HG02763 (cell line): Measurements from ENCODE around the gene TLR10.
A peak's percentile ranks its signal among the peaks of the same experiment; 100 is the strongest.
"Not testable (repeated sequence)": the region's sequence is repeated elsewhere in the genome, so short reads cannot be mapped to it uniquely, and the experiment has no call there.

Source experiments
- ATAC-seq: cut with Tn5 transposase; IDR thresholded peaks from one replicate; pipeline ENCODE4 v1.9.1; 2021; ENCODE audit warnings: mild to moderate bottlenecking, moderate library complexity; ENCODE audit not compliant: unreplicated experiment

TLR10 gene

DNA sequence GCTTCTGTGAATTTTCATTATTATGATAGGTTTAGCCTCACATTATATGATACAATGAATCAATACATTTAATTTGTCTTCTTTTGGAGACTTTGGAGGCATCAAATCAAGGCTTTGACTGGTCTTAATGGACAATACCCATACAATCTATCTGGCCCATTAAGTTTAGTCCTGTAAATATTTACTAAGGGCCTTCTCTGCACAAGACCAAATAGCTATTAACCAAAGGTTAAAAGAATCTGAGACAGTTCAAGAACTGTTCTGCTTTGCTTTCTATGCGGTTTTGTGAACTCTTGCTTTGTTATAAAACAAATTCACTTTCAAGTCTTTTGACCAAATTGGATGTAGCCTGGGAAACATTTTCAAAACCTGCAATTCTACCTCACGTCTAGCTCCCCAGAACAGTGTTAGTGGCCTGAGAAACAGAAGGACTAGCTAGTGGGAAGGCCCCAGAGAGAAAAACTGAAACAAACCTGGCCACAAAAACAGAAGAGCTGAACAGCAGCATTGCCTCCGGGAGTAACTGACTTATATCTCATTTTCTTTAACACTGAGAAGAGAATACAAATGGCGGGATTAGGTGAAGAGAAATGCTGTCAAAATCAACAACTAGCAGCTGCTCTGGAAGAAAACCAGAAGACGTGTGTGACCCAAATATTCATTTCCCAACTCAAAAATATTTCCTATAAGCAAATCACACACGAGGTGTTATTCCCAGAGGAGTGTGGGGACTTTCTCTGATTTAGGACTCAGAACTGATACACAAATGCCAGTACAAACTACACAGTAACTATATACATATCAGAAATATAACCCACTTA is 21.3 kb upstream of the TLR10 start:
- ATAC-seq: peak; percentile 48

DNA sequence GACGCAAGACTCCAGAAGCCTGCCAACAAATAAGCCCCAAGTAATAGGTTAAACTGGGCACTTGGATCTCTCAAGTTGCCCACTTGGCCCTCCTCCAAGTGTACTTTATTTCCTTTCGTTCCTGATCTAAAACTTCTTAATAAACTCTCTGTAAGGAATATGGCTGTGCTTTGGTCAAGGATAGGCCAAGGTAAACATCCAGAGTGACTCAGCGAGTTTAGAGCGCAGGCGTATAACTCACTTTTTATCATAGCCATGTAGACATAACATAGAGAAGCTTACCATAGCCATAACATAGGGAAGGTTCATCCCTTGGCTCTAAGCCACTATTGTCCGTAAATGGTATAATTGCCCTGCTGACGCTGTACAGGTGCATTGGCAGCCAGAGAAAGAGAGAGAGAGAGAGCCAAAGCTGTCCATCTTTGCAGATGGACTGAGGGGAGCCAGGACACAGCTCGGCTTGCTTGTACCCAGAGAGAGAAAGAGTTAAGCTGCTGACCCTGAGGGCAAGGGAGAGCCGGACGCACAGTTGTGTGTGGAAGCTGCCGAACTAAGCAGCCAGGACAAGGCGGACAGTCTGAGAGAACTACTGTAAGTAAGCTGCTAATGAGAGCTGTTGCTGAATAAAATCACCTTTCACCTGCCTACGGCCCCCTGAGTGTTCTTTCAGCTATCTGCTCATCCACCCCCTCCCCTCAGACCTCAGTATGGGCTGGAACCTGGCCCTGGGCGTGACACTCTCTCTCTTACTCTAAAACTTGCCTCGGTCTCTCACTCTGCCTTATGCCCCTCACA is 20.0 kb upstream of the TLR10 start:
- ATAC-seq: no peak

DNA sequence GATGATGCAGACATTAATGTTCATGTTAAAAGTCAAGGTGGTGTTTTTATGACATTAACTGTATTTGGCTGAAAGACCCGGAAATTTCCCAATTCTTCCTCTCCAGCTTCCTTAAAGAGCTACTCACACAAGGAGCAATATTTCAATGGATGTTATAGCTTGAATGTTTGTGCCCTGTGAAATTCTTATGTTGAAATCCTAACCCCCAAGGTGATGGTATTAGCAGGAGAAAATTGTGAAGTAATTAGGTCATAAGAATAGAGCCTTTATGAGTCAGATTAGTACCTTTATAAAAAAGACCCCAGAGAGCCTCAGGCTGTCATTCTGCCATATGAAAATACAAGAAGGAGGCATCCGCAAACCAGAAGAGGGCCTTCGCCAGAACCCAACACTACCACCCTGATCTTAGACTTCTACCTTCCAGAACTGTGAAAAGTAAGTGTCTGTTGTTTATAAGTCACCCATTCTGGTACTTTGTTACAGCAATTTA is 18.2 kb upstream of the TLR10 start:
- no peak for ATAC-seq

DNA sequence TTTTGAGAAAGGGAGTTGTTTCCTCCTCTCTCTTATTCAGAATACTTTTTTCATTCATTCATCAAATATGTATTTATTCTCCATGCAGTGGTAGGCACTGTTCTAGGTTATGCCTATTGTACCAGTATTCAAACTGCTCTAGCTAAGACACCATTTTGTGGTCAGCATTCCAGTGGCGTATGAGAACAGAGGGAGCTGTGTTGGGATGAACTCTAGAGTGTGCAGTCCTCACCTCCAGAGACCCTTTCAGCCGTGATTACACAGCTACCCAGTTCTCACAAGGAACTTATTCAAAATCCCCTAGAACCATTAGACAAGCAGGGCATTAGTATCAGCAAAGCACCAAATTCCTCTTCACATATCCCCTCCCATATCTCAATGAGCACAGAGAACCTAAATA is 17.6 kb upstream of the TLR10 start:
- no peak for ATAC-seq

DNA sequence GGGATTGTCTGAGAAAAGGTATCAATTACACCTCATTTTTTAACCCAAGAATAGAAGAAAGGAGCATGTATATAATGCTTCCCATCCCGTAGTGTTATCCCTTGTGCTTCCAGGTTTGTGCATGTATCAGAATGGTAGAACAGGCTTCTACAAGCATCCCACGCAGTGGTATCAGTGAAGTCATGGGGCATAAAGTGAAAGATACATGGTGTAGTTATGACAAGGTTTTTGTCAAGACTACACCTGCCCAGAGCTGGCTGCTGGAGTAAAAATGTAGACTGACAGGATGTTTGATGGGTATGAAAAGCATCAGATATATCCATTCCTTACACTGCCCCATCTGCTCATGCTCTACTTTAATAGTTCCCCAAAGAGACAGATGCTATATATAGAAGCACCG is 12.3 kb upstream of the TLR10 start:
- ATAC-seq: no peak

DNA sequence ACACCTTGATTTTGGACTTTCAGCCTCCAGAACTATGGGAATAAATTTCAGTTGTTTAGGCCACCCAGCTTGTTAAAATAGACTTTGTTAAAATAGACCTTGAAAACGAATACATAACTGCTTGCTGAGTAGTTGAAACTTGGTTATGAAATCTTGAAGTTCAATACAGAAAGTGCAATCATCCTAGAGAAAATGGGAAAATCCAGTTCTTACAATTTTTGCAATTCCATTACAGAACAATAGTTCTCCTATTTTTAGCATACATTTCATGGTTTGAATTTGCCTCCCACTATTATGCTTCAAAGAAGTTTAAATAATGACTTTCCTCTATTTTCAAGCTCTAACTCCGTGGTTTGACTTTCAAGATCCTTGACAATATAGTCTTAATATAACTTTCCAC is 11.3 kb upstream of the TLR10 start:
- no peak for ATAC-seq

DNA sequence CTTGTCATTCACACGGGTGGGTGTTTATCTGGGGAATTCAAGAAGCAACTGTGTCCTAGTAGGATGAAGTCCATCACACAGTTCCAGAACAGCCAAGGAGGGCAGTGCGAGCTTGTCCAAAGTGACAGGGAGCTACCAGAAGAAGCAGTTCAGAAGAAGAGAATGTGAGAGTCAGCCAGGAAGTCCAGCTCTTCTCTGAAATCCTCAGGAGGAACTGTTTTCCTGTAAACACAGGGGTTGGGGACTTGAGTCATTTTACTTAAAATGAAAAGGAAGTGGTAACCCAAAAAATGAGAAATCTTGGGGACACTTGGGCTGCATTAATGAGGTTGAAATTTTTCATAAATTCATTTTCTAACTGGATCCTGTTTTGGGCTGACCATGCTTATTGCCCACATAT is 8.2 kb upstream of the TLR10 start:
- ATAC-seq: no peak

DNA sequence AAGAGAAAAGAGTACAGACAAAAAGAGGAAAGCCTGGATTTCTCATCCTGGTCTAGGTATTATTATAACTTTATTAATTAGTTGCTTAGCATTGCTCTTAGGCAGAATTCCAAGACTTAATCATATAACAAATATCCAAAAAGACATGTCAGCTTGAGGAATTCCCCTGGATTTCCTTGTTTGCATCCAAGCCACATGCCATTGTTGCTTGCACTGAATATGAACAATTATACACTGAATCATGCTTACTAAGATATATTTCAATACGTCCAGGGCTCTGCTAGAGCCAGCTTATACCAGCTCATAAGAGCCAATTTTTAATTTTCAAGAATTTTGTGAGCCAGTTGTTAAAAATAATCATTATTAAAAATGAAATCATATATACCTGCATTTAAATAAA is 5.5 kb upstream of the TLR10 start:
- no peak for ATAC-seq

DNA sequence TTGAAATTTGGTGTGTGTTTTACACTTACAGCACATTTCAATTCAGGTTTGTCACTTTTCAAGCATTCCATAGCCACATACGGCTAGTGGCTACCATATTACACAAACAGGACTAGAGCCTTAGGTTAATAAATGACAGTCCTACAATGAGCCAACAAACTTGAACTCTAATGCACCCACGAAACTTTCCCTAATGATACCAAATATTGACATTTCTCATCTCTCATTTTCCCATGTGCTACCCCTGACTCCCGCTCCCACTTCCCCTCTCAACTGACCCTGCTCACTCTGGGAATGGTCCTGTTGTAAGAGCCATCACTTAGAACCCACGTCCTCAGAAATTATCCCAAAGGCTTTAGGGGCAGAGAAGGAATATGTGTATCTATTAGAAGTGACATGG is 4.9 kb upstream of the TLR10 start:
- ATAC-seq: no peak

DNA sequence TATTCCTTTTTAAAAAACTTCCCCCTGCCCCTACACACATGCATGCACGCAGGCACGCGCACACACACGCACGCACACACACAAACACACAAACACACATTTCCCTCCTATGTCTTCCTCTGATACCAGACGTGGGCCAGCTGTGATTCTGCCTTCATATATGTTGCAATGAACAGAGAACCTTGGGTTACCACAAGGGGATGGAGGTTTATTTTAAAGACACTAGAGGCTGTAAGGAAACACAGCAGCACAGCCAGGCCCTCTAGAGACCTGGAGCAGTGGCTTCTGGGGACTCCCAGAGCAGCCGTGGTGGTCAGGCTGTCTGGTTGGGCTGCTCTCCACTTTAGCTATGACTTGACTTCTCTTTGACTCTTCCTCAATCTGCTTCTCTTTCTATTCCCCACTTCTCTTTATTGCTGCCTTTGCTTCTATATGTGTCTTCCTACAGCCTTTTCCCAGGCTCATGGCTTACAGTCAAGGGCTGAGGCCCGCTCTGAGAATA is 3.2 kb upstream of the TLR10 start:
- ATAC-seq: peak; percentile 41

DNA sequence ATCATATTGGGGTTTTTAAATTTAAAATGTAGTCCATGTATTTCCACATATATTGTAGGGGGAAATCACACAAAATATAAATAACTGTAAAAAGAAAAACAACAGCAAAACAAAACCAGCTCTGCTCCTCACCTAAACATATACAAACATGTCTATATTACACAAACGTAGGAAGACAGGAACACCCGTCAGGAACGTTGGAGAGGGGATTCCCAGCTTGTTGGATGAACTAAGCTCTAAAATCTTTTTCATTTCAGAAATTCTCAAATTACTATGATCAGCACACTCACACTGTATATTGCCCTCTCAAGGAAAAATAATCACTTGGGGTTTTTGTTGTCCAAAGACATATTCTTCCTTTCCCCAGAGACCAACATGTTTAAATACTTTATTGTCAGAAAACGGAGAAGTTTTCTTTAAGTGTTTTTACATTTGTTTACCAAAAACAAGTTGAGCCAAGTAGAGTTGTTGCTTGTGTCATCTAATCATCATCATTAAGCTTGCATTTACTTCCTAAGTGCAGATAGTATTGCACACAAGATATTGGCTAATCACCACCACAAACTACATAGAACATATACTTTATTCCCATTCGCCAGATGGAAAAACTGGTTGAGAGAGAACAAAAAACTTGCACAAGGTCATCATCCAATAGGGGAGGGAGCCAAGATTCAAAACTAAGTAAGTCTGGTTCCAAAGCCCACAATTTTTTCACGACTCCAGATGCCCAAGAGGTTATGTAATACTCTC is 2.4 kb upstream of the TLR10 start:
- ATAC-seq: no peak

DNA sequence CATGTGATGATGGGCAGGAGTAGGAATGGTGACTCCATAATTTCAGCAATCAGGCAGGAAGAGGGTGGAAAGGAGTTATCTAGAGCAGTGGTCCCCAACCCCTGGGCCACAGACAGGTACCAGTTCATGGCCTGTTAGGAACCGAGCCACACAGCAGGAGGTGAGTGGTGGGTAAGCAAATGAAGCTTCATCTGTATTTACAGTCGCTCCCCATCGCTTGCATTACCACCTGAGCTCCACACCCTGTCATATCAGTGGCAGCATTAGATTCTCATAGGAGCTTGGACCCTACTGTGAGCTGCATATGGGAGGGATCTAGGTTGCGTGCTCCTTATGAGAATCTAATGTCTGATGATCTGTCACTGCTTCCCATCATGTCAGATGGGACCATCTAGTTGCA is 1.4 kb upstream of the TLR10 start:
- no peak for ATAC-seq

DNA sequence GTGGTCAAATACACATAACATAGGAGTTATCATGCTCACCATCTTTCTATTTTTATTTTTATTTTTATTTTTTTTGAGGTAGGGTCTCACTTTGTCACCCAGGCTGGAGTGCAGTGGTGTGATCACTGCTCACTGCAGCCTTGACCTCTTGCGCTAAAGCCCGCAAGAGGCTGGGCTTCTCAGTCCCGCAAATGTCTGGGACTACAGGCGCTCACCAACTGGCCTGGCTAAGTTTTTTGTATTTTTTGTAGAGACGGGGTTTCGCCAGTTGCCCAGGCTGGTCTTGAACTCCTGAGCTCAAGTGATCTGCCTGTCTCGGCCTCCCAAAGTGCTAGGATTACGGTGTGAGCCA is 295 bp upstream of the TLR10 start:
- ATAC-seq: no peak

DNA sequence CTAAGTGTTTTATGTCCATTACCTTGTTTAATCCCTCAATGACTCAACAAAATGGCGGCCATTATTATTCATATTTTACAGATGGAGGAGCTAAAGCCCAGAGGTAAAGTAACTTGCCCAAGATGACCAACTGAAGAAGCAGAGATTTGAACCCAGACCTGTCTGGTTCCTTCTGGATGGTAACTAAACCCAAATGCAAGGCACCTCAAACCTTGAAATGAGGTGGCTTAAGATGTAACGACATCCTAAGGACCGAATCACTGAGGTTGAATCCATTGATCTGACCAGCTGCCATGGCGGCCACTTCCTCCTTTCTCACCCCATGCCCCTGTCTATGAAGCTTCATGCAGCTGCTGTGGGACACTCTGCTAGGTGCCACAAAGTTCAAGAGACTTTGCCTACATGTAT is 932 bp downstream of the TLR10 start:
- ATAC-seq: peak; percentile 28

DNA sequence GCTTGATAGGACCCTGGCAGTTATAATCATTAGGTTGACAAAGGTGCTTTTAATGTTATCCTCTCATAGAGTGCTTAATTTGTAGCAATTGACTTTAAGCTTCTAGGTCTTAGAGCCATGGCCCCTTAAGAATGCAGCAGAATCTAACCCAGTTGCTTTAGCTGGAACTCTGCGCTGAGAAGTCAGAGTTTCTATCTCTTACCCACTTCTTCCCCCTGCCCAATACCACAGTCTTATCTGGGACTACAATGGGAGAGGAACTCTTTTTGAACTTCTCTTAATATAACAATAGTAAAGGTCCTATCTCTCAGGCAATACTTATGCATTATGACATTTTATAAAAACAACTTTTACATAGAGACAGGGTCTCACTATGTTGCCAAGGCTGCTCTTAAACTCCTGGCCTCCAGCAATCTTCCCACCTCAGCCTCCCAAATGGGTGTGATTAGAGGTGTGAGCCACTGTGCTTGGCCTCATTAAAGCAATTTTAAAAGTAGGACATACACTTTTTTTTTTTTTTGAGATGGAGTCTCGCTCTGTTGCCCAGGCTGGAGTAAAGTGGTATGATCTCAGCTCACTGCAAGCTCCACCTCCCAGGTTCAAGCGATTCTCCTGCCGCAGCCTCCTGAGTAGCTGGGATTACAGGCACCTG is 1.8 kb downstream of the TLR10 start:
- ATAC-seq: no peak

DNA sequence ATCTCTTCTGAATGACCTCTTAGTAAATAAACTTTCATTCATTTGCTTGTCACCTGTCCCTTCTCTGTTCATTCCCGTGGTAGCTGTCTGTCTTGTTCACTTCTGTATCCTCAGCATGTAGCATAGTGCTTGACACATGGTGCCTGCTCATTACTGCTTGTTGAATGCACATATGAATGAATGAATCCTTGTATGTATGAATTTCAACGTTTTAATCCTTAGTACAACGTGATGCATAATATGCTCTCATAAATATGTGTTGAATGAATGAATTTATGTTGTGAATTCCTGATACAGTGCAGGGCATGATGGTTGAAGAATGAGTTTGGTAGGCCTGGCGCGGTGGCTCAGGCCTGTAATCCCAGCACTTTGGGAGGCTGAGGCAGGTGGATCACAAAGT is 3.0 kb downstream of the TLR10 start:
- no peak for ATAC-seq

DNA sequence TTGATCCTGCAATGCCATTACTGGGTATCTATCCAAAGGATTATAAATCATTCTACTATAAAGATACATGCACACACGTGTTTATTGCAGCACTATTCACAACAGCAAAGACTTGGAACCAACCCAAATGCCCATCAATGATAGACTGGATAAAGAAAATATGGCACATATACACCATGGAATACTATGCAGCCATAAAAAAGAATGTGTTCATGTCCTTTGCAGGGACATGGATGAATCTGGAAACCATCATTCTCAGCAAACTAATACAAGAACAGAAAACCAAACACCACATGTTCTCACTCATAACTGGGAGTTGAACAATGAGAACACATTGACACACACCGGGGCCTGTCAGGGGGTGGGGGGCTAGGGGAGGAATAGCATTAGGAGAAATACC is 4.9 kb downstream of the TLR10 start:
- not testable (repeated sequence) for ATAC-seq

DNA sequence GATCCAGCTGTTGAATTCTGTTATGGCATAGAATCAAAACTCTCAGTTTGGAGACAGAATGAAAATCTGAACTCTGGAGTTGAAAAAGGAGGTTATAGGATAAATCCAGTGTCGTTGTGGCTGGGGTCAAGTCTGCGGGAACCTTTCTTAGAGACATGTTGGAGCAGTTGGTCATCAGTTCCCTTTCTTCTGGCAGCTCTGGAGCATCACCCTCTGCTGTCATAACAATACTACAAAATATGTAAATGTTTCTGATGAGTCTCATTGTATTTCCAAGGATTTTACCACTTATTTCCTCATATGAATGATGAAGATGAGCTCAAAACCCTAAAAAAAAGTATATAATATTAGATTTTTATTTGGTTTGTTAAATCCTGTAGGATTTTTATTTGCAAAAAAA is 7.5 kb downstream of the TLR10 start:
- no peak for ATAC-seq

DNA sequence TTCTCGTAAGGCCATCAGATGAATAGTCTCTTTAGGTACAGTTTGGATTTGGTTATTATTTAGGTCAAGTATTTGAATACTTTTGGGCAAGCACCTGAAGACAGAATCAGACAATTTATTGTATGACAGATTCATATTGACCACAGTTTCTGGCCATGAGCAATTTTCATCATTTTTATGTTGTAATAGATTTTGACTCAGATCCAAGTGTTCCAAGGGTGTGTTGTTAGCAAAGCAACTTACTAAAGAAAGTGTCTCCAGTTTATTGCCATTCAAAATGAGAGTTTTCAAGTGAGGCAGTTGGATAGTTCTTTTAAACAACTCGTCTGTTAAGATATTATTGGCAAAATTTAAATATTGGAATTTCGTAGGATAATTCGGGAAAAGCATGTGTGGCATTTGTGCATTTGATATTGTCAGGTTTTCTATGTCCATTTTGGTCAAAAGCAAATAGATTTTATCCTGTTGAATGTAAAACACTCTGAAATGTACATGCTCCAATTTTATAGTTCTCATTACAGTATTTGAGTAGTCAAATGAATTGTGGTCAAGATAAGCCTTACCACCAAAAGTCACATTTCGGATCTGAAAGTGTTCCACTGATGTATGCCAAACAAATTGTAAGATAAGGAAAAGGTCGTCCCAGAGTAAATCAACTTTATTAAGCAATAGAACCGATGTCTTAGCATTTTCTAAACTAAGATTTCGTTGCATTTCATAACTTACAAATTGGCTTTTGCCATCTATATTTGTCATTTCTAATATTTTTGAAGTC is 8.4 kb downstream of the TLR10 start:
- ATAC-seq: no peak

DNA sequence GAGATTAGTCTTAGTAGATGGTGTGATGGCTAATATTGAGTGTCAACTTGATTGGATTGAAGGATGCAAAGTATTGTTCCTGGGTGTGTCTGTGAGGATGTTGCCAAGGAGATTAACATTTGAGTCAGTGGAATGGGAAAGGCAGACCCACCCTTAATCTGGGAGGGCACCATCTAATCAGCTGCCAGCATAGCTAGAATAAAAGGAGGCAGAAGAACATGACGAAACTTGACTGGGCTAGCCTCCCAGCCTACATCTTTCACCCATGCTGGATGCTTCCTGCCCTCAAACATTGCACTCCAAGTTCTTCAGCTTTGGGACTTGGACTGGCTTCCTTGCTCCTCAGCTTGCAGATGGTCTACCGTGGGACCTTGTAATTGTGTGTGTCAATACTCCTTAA is 12.5 kb downstream of the TLR10 start:
- ATAC-seq: not testable (repeated sequence)
